IPS DF 6.9 (cell line): Measurements from ENCODE around the gene UBE4A.

Experiments
- DNase-seq: peaks from one replicate; pipeline ENCODE4 v3.0.0-alpha.2; 2013; ENCODE audit warnings: low read depth, low spot score
- H3K27ac ChIP-seq: one replicate; pipeline ENCODE4 v1.5.1; 2013; ENCODE audit warnings: low read length, control low read depth
- H3K27me3 ChIP-seq: 2 replicates; pipeline ENCODE4 v1.6.1; 2013; ENCODE audit warnings: mild to moderate bottlenecking, low read length; ENCODE audit not compliant: control insufficient read depth, insufficient read depth
- H3K36me3 ChIP-seq: 2 replicates; pipeline ENCODE4 v1.6.1; 2013; ENCODE audit warnings: low read length; ENCODE audit not compliant: control insufficient read depth, insufficient read depth
- H3K4me1 ChIP-seq: 2 replicates; pipeline ENCODE4 v1.6.1; 2013; ENCODE audit warnings: low read length; ENCODE audit not compliant: control insufficient read depth, insufficient read depth
- H3K4me3 ChIP-seq: 2 replicates; pipeline ENCODE4 v1.5.1; 2013; ENCODE audit warnings: mild to moderate bottlenecking, low read length
- H3K9me3 ChIP-seq: 2 replicates; pipeline ENCODE4 v1.6.1; 2013; ENCODE audit warnings: low read length, inconsistent platforms; ENCODE audit not compliant: control insufficient read depth, insufficient read depth
- WGBS: extraction: QIAGEN DNeasy Blood & Tissue Kit; methylation state at CpG from one replicate; pipeline ENCODE4 v1.1.7; 2013; ENCODE audit warnings: mixed read lengths, missing lambda C conversion rate; ENCODE audit not compliant: insufficient read length, insufficient coverage; 5-methylcytosine and 5-hydroxymethylcytosine counted together

Gene UBE4A

DNA sequence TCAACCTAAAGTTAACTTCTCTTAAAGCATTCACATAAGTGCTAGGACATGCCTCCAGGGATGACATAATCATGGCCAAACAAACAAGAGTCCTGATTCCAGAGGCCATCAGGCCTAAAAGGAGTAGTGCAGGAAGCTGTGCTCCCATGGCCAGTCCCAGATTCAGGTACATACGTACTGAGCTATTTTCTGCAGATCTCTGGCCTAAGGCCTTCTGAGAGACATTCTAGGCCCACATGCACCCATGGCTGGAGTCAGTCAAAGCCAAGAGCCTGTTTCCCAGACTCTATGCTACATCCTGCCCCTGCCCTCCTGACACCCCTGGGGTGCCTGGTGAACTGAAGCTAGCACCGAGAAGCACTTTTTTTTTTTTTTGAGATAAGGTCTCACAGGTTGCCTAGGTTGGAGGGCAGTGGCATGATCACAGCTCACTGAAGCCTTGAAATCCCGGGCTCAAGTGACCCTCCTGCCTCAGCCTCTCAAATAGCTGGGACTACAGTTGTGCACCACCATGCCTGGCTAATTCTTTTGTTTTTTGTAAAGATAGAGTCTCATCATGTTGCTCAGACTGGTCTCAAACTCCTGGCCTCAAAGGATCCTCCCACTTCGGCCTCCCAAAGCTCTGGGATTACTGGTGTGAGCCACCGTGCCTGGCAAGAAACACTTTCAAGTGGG, 17.4 kb upstream of the UBE4A start:
- H3K4me1 ChIP-seq, result no peaks in the 10 kb centered on the region

DNA sequence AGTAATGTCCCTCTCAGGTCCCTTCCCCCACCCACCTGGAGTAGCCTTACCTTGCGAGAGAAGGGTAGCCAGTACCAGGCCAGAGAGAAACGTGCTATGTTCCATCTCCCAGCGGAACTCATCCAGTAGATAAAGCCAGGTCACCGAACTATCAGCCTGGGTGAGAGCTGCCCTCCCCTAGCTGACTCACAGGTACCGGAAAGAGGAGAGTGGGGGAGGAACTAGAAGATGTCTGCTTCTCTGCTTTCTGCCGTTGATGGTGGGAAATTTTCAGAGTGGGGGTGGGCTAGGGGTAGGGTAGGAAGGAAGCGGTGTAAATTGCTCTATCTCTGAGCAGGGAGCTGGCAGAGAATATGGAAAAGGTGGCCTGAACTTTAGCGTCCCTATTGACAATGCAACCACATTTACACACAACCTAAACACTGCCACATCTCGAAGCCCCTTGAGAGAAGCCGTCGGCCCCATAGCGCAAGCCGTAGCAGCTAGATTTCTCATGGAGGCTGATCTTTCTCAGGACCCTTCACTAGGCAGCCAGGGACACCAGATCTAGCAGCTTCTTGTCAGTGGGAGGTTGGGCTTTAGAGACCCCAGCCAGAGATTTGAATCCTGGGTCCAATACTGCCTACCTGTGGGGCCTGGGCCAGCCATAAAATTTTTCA, 16.8 kb upstream of the UBE4A start, which contains the start of gene CD3D:
TSS of gene CD3D (minus strand) at position 203 of the 659 bp plus-strand sequence. CDS start at position 105, 98 bp downstream.
- no CpG with 5 or more reads among the region's 13 CpGs for WGBS
- H3K27me3 ChIP-seq, result no peaks in the 10 kb centered on the region
- H3K27ac ChIP-seq, result no peak within 1 kb of the TSS
- no peaks in the 10 kb centered on the region for H3K9me3 ChIP-seq
- no peak for DNase-seq
- H3K4me1 ChIP-seq, result no peaks in the 10 kb centered on the region
- no peak within 1 kb of the TSS for H3K4me3 ChIP-seq
- H3K36me3 ChIP-seq, result no peaks in the 10 kb centered on the region

More for the DNA sequence above, 17.4 kb upstream of the UBE4A start:
- H3K4me3 ChIP-seq, result no peak overlapping the region
- no peaks in the 10 kb centered on the region for H3K27me3 ChIP-seq
- no peak for DNase-seq
- WGBS, result no CpG with 5 or more reads among the region's 5 CpGs
- no peak overlapping the region for H3K27ac ChIP-seq
- H3K9me3 ChIP-seq, result no peaks in the 10 kb centered on the region
- H3K36me3 ChIP-seq, result no peaks in the 10 kb centered on the region

DNA sequence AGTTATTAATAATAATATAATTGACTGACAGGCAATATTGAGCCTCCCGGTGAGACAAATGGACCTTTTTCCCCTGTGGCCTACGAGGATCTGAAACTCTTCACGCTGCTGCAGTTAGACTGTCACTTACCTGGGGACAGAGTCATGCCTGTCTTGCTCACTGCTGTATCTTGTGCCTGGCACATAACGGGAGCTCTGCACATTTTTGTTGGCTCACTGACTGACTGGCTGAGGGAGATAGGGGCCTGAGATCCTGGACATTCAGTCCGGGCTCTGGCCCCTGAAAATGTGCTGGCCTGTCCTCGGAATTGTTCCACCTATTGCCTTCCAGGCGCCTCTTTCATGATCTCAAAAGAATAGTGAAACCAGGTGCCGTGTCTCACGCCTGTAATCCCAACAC, 16.2 kb upstream of the UBE4A start:
- Histone ChIP-seq H3K27me3 (no peaks in the 10 kb centered on the region), H3K9me3 (no peaks in the 10 kb centered on the region), H3K27ac (no peak overlapping the region), H3K4me3 (no peak overlapping the region), H3K4me1 (no peaks in the 10 kb centered on the region), H3K36me3 (no peaks in the 10 kb centered on the region)
- no peak for DNase-seq
- WGBS, result no CpG with 5 or more reads among the region's 9 CpGs

DNA sequence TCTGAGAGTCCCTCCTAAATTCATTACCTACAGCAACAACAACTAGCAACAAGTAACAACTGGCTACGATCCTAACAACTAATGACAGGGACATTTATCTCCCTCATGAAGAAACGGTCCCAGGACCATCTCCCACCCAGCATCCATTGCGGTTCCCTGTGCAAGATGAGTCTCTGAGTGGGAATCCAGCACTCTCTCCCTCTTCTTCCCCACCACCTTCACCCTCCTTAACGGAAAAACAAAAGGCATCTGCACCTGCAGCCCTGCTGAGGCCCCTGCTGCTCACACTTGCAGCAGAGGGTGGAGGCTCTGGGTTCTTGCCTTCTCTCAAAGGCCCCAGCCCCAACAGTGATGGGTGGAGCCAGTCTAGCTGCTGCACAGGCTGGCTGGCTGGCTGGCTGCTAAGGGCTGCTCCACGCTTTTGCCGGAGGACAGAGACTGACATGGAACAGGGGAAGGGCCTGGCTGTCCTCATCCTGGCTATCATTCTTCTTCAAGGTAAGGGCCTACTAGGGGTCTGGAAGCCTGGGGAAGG, 15.4 kb upstream of the UBE4A start, which contains the start of gene CD3G:
TSS of gene CD3G (plus strand) at position 364 of the 535 bp plus-strand sequence. CDS start at position 444, 80 bp downstream.
- no peaks in the 10 kb centered on the region for H3K36me3 ChIP-seq
- WGBS, result no CpG with 5 or more reads among the region's 6 CpGs

DNA sequence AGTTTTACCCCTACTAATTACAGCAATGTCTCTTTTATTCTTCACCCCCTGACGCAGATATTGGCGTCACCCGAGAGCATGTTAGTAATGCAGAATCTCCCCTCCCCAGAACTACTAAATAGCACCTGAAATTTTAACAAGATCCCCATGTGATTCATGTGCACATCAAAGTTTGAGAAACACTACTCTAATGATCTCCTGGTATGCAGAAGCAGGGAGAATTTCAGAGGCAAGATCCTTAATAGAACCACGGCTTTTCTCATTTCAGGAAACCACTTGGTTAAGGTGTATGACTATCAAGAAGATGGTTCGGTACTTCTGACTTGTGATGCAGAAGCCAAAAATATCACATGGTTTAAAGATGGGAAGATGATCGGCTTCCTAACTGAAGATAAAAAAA, 9.9 kb upstream of the UBE4A start:
- no CpG with 5 or more reads among the region's 6 CpGs for WGBS
- Histone ChIP-seq H3K27ac (no peak overlapping the region), H3K4me1 (no peaks in the 10 kb centered on the region), H3K36me3 (no peaks in the 10 kb centered on the region), H3K4me3 (no peak overlapping the region), H3K27me3 (no peaks in the 10 kb centered on the region; the same call in 1 of the 2 replicates), H3K9me3 (no peaks in the 10 kb centered on the region)
- DNase-seq, result no peak

More for the DNA sequence above, 15.4 kb upstream of the UBE4A start, which contains the start of gene CD3G:
- H3K27ac ChIP-seq, result no peak within 1 kb of the TSS
- no peaks in the 10 kb centered on the region for H3K27me3 ChIP-seq
- no peaks in the 10 kb centered on the region for H3K9me3 ChIP-seq
- no peak within 1 kb of the TSS for H3K4me3 ChIP-seq
- DNase-seq, result no peak
- no peaks in the 10 kb centered on the region for H3K4me1 ChIP-seq

DNA sequence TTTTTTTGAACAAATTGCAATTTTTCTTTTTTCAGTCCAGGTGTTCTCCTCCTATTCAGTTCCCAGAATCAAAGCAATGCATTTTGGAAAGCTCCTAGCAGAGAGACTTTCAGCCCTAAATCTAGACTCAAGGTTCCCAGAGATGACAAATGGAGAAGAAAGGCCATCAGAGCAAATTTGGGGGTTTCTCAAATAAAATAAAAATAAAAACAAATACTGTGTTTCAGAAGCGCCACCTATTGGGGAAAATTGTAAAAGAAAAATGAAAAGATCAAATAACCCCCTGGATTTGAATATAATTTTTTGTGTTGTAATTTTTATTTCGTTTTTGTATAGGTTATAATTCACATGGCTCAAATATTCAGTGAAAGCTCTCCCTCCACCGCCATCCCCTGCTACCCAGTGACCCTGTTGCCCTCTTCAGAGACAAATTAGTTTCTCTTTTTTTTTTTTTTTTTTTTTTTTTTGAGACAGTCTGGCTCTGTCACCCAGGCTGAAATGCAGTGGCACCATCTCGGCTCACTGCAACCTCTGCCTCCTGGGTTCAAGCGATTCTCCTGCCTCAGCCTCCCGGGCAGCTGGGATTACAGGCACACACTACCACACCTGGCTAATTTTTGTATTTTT, 6.2 kb upstream of the UBE4A start:
- WGBS, result no CpG with 5 or more reads among the region's 6 CpGs

DNA sequence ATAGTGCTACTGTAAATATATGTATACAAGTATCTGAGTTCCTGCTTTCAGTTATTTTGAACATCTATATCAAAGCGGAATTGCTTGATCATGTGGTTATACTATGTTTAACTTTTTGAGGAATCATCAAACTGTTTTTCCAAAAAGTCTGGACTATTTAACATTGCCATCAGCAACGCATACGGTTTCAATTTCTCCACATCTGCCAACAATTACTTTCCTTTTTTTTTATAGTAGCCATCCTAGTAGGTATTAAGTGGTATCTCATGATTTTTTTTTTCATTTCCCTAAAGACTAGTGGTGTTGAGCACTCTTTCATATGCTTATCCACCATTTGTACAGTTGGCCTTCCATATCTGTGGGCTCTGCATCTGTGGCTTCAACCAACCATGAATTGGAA, 1.3 kb upstream of the UBE4A start:
- WGBS, result no CpG with 5 or more reads among the region's 3 CpGs
- H3K9me3 ChIP-seq, result no peaks in the 10 kb centered on the region
- no peaks in the 10 kb centered on the region for H3K27me3 ChIP-seq
- H3K4me1 ChIP-seq, result no peaks in the 10 kb centered on the region
- H3K4me3 ChIP-seq, result no peak overlapping the region
- no peaks in the 10 kb centered on the region for H3K36me3 ChIP-seq
- H3K27ac ChIP-seq, result no peak overlapping the region
- no peak for DNase-seq

More for the DNA sequence above, 6.2 kb upstream of the UBE4A start:
- DNase-seq, result no peak
- Histone ChIP-seq H3K4me3 (no peak overlapping the region), H3K36me3 (no peaks in the 10 kb centered on the region), H3K4me1 (no peaks in the 10 kb centered on the region), H3K9me3 (no peaks in the 10 kb centered on the region), H3K27me3 (no peaks in the 10 kb centered on the region; the same call in 1 of the 2 replicates), H3K27ac (no peak overlapping the region)

DNA sequence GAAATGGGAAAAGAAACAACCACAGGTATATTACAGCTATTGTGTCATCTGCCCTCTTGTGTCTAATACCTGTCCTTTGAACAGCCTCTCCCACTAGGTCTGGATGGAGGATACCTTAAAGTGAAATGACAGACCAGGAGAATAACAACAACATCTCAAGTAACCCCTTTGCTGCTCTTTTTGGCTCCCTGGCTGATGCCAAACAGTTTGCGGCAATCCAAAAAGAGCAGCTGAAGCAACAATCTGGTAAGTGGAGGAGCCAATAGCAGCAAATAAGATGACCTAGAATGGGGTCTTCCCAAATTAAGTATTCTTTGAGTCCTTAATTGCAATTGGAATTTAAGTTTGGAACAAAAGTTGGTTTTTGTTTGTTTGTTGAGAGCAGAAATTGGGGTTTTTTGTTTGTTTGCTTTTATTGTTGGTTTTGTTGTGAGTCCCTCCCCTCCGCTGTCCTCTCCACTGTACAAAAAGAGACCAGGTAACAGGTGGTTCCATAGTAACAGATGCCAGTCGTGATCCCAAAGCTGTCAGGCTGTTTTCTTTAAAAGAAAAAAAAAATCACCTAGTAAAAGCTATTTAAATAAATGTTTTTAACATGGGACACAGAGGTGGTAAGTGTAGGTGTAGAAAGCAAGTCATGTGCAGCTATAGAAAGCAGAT, 5.7 kb downstream of the UBE4A start:
- no peak overlapping the region for H3K27ac ChIP-seq
- no peak for DNase-seq
- no CpG with 5 or more reads among the region's 3 CpGs for WGBS
- no peaks in the 10 kb centered on the region for H3K4me1 ChIP-seq
- peaks cover 6% of the 10 kb centered on the region; the same call in 1 of the 2 replicates for H3K36me3 ChIP-seq
- H3K27me3 ChIP-seq, result no peaks in the 10 kb centered on the region
- H3K4me3 ChIP-seq, result no peak overlapping the region
- no peaks in the 10 kb centered on the region; the same call in 1 of the 2 replicates for H3K9me3 ChIP-seq

DNA sequence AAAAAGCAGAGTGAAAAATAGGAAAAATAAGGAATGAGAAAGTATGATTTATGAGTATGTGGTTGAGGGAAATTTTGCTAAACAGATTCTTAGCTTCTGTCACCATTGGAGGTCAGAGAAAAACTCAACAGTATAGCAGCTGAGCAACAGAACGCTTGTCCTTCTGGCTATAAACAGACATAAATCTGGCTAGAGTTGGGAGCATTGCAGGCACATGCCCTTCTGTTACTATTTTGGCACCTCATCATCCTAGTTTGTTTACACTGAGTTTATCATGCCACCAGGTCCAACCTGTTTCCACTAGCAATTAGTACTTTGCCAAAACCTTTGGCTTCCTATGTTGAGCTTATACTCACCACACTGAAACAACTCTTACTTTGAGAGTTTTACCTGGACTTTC, 6.9 kb downstream of the UBE4A start:
- no peak overlapping the region for H3K27ac ChIP-seq
- peaks cover 6% of the 10 kb centered on the region; the same call in 1 of the 2 replicates for H3K36me3 ChIP-seq
- no peaks in the 10 kb centered on the region; the same call in 1 of the 2 replicates for H3K9me3 ChIP-seq
- H3K4me3 ChIP-seq, result no peak overlapping the region
- no peaks in the 10 kb centered on the region for H3K4me1 ChIP-seq
- no peak for DNase-seq
- no peaks in the 10 kb centered on the region for H3K27me3 ChIP-seq
- no CpG with 5 or more reads among the region's 1 CpG for WGBS

DNA sequence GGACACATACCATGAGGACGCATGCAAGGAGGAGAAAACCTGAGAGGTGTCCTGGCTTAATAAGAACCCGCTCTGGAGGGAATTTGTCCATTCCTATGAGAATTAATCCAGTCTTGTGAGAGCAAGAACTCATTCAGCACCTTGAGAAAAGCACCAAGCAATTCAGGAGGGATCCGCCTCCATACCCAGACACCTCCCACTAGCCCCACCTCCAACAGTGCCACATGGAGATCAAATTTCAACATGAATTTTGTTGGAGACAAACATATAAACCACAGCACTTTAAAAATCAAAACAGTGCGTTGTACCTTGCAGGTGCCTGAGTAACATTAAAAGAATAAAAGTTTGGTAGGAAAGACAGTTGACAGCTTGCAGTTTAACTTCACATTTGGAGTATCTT, 11.4 kb downstream of the UBE4A start:
- Histone ChIP-seq H3K4me1 (no peaks in the 10 kb centered on the region), H3K36me3 (peaks cover 6% of the 10 kb centered on the region; the same call in 1 of the 2 replicates), H3K27me3 (no peaks in the 10 kb centered on the region), H3K27ac (no peak overlapping the region), H3K9me3 (no peaks in the 10 kb centered on the region; the same call in 1 of the 2 replicates), H3K4me3 (no peak overlapping the region)
- DNase-seq, result no peak
- WGBS, result no CpG with 5 or more reads among the region's 4 CpGs
